Spleen (tissue), 7 donors: ENCODE results near the gene UNC119.

Source experiments
- POLR2A ChIP-seq, 3 donors: fragments of 450-650 bp; IDR thresholded peaks; one replicate each; pipeline ENCODE4 v1.5.1; 2017; ENCODE audit warnings: antibody characterized with exemption in 3 of 3, mild to moderate bottlenecking in 1 of 3
- POLR2AphosphoS5 ChIP-seq, 3 donors: sonication (generic); formaldehyde crosslinking; IDR thresholded peaks; one replicate each; pipeline ENCODE4 v1.5.1; 2017; ENCODE audit warnings: antibody characterized with exemption in 3 of 3
- TF ChIP-seq, protein P1 (sequence below), 11 experiments: fragments of 200-600 bp in 7 of 11; fragments of 450-650 bp in 4 of 11; sonication (generic) in 4 of 11; IDR thresholded peaks in 8 of 11; conservative IDR thresholded peaks in 3 of 11; 1 replicate in 7 of 11; 2 replicates in 4 of 11; pipeline versions ENCODE4 v1.4.0 to v1.8.0; 2016 to 2021; ENCODE audit warnings: antibody characterized with exemption in 11 of 11, inconsistent platforms in 4 of 11, mild to moderate bottlenecking in 1 of 11
- donor health status: DM: no; HTN: no; CAD: no; lungs with moderate emphysema.
- donor health status: DM: no; HTN: no; CAD: no.
- donor health status: DM: no; HTN: no; CAD: no.

DNA sequence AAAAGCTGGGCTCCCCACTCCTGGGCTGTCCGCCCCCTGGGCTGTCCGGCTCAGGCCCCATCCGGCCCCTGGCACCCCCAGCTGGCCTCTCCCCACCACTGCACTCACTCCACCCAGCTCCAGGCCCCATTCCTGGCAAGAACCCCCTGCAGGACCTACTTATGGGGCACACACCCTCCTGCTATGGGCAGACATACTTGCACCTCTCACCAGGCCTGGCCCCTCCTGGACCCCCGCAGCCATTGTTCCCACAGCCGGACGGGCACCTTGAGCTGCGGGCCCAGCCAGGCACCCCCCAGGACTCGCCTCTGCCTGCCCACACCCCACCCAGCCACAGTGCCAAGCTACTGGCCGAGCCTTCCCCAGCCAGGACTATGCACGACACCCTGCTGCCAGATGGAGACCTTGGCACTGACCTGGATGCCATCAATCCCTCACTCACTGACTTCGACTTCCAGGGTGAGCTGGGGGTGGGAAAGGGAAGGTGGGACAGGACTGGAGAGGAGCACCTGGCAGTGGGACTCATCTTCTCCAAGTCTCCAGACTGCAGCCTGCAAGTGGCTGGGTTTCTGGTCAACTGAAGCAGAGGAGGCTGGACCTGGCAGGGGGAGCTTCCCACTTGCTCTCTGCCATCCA is 17.6 kb downstream of the UNC119 start:
- TF ChIP-seq, protein P1, sequence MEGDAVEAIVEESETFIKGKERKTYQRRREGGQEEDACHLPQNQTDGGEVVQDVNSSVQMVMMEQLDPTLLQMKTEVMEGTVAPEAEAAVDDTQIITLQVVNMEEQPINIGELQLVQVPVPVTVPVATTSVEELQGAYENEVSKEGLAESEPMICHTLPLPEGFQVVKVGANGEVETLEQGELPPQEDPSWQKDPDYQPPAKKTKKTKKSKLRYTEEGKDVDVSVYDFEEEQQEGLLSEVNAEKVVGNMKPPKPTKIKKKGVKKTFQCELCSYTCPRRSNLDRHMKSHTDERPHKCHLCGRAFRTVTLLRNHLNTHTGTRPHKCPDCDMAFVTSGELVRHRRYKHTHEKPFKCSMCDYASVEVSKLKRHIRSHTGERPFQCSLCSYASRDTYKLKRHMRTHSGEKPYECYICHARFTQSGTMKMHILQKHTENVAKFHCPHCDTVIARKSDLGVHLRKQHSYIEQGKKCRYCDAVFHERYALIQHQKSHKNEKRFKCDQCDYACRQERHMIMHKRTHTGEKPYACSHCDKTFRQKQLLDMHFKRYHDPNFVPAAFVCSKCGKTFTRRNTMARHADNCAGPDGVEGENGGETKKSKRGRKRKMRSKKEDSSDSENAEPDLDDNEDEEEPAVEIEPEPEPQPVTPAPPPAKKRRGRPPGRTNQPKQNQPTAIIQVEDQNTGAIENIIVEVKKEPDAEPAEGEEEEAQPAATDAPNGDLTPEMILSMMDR (IDR thresholded peaks at IDR 0.05 in 8 of 11, conservative IDR thresholded peaks at IDR 0.05 in 3 of 11): no peak
- TF ChIP-seq POLR2A (IDR thresholded peaks at IDR 0.05) (no peak), POLR2AphosphoS5 (IDR thresholded peaks at IDR 0.05) (no peak)
